ENCODE measurements around the gene PXK.

The PXK gene

GRCh38 chr3:58463181-58463941 is 130.7 kb downstream of the PXK start:
- in situ Hi-C loops (cut with MboI; ENCODE audit: low sequenced_read_pairs), result no loop called here

GRCh38 chr3:58463942-58464271 is 131.2 kb downstream of the PXK start:
- in situ Hi-C loops (cut with MboI; ENCODE audit: low sequenced_read_pairs), result no loop called here

- in situ Hi-C loops (cut with MboI; ENCODE audit: low sequenced_read_pairs), result no loop called here
Measured at GRCh38 chr3:58464866-58465265, 132.2 kb downstream of the PXK start.

- in situ Hi-C loops (cut with MboI; ENCODE audit: low sequenced_read_pairs), result no loop called here
Measured at GRCh38 chr3:58466899-58467563, 134.3 kb downstream of the PXK start.

DNA sequence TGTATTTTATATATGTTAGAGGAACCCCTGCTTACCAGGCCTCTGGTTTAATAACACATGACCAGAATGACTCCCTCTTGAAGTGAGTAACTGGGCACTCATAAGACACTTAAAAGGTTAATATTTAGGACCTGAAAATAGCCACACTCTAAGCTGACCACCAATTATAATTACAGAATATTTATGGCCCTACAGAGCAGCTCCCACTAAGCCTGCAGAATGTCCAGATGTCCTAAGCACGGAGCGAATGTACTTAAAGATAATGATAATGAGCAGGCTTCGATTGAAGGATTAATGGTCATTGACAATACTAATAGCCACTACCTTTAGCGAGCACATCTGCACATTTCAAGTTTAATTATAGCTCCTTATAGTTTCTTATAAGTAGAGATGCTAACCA is 136.4 kb downstream of the PXK start:
- in situ Hi-C loops (cut with MboI; ENCODE audit: low sequenced_read_pairs), result no loop called here

DNA sequence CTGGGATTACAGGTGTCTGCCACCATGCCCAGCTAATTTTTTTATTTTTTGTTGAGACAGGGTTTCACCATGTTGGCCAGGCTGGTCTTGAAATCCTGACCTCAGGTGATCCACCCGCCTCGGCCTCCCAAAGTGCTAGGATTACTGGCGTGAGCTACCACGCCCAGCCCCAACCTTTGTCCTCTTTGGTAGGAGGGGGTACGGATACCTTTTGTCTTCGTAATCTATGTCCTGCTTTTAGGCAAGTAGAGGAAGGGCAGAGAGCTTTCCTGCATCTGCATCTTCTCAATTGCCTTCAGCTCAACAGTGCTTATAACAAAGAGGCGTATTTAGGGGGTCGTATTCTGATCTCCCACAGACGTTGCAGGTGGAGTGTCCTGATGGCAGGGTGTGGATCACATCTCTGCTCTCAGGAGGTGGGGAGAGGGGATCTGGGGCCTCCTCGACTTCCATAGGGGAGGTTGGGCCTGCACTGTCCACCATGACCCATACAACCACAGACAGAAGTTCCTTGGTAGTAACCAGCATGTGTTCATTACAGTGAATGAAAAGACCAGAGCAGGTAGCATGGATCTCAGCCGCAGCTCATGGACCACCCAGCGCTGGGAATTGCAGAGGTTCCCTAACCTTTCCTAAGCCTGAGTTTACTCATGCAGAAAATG is 137.8 kb downstream of the PXK start:
- in situ Hi-C loops (cut with MboI; ENCODE audit: low sequenced_read_pairs), result no loop called here

- in situ Hi-C loops (cut with MboI; ENCODE audit: low sequenced_read_pairs), result no loop called here
Measured at GRCh38 chr3:58471025-58471887, 138.6 kb downstream of the PXK start.

- in situ Hi-C loops (cut with MboI; ENCODE audit: low sequenced_read_pairs), result no loop called here
Measured at GRCh38 chr3:58473275-58473674, 140.6 kb downstream of the PXK start.

GRCh38 chr3:58474348-58474911 is 141.7 kb downstream of the PXK start:
- in situ Hi-C loops (cut with MboI; ENCODE audit: low sequenced_read_pairs), result no loop called here

GRCh38 chr3:58474967-58475578 is 142.4 kb downstream of the PXK start:
- in situ Hi-C loops (cut with MboI; ENCODE audit: low sequenced_read_pairs), result no loop called here

All from hTERT RPE-1 (cell line).